ENCODE data around the gene METTL17.

Gene METTL17

DNA sequence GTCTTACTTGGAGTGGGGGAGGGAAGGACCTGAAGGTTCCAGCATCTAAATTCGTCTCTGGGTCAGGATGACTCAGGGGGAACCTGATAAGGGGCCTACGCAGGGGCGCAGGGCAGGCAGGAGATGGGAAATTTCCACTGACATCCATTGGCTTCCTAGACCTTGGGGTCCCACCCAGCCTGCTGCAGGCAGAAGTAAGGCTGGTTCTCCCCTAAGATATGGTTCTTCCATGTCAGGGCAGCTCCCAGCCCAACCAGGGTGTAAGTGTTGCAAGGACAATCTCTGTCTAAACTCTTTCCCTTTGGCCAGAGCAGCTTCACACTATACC lies 37.2 kb downstream of the METTL17 start:
- TF ChIP-seq TAF1 (IDR thresholded peaks at IDR 0.05; ENCODE audit: low read depth, low read length): no peak
- no peak for TF ChIP-seq POU2F2 (IDR thresholded peaks at IDR 0.05; ENCODE audit: low read depth, low read length)
- no peak for TF ChIP-seq POLR2A (IDR thresholded peaks at IDR 0.05; ENCODE audit: low read depth, low read length)
- TF ChIP-seq POLR2AphosphoS5 (IDR thresholded peaks at IDR 0.05; ENCODE audit: low read depth, low read length): no peak
- no peak for TF ChIP-seq SPI1 (IDR thresholded peaks at IDR 0.05; ENCODE audit: low read depth, low read length)
- TF ChIP-seq PAX5 (IDR thresholded peaks at IDR 0.05; ENCODE audit: insufficient read depth, low read length, severe bottlenecking): no peak
- DNase-seq (ENCODE audit: insufficient read length, low spot score) (no peak), FAIRE-seq (no peak)

DNA sequence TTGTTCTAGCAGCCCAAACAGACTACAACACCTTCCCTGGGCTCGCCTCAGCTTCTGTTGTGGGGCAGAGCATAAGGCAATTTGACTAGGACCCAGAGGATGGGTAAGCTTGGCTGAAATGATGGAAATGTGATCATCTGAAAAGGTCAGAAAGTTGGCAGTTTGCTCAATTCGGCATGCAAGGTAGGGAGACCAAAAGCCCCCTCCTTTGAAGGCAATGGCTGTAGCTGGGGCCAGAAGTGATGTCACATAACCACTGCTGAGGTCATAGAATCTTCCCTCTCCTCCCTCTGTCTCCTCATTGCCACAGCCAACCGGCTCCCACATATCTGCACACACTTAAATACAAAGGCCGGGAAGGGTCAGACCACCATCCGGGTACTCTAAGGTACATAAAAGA lies 40.1 kb downstream of the METTL17 start, which contains the start of gene TPPP2:
Gene TPPP2 (plus strand): TSS at position 301 of the 400 bp plus-strand sequence. CDS start 365 bp downstream, outside the sequence.
- no peak for FAIRE-seq
- DNase-seq (ENCODE audit: insufficient read length, low spot score): no peak
- no peak for TF ChIP-seq SPI1 (IDR thresholded peaks at IDR 0.05; ENCODE audit: low read depth, low read length)
- no peak for TF ChIP-seq POU2F2 (IDR thresholded peaks at IDR 0.05; ENCODE audit: low read depth, low read length)
- no peak for TF ChIP-seq PAX5 (IDR thresholded peaks at IDR 0.05; ENCODE audit: insufficient read depth, low read length, severe bottlenecking)
- TF ChIP-seq POLR2AphosphoS5 (IDR thresholded peaks at IDR 0.05; ENCODE audit: low read depth, low read length): no peak
- TF ChIP-seq POLR2A (IDR thresholded peaks at IDR 0.05; ENCODE audit: low read depth, low read length): no peak
- no peak for TF ChIP-seq TAF1 (IDR thresholded peaks at IDR 0.05; ENCODE audit: low read depth, low read length)

DNA sequence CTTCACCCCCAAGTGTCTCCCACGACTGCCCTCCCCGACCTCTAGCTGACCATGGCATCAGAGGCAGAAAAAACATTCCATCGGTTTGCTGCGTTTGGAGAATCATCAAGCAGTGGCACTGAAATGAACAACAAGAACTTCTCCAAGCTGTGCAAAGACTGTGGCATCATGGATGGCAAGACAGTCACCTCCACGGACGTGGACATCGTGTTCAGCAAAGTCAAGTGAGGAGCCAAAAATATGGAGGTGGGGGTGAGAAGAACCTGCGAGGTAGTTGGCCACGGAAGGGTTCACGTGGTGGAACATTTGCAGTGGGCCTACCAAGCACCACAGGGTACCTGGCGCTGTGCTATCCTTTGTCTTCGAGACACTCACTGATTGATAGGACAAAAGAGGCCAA lies 40.8 kb downstream of the METTL17 start:
- TF ChIP-seq POLR2AphosphoS5 (IDR thresholded peaks at IDR 0.05; ENCODE audit: low read depth, low read length) (no peak), SPI1 (IDR thresholded peaks at IDR 0.05; ENCODE audit: low read depth, low read length) (no peak), POLR2A (IDR thresholded peaks at IDR 0.05; ENCODE audit: low read depth, low read length) (no peak), POU2F2 (IDR thresholded peaks at IDR 0.05; ENCODE audit: low read depth, low read length) (no peak), TAF1 (IDR thresholded peaks at IDR 0.05; ENCODE audit: low read depth, low read length) (no peak), PAX5 (IDR thresholded peaks at IDR 0.05; ENCODE audit: insufficient read depth, low read length, severe bottlenecking) (no peak)
- DNase-seq (ENCODE audit: insufficient read length, low spot score): no peak
- FAIRE-seq: no peak

DNA sequence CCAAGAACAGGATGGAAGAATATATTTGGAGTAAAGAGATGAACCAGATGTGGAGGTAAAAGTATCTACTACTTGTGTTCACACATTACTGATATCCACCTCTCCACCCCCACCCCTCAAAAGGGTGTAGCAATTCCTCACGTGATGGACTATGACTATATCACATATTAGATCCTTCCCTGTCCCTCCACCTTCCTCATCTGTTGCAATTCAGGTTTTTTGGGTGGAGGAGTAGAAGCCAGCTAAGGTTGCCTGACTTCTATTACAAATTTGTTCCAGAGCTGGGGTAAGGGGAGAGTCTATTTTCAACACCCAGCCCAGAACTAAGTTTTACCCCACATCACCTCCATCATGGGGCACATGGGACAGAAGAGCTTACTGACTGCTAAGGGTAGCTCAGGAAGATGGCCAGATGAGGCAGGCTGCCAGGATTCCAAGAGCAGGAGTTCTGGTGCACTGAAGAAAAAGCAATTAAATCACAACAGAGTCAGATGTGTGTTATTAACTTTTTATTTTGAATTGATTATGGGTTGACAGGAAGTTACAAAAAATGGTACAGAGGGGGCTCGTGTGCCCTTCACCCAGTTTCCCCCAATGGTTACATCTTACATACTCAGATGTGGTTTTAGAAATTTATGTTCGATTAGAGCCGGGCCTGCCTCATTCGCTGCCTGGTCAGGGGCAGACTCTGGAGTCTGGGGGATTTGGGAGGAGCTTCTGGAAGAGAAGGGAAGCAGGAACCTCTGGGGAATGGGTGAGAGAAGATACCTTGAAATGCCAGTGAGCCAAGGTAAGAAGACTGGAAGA lies 42.7 kb downstream of the METTL17 start:
- FAIRE-seq: no peak
- DNase-seq (ENCODE audit: insufficient read length, low spot score): no peak
- no peak for TF ChIP-seq TAF1 (IDR thresholded peaks at IDR 0.05; ENCODE audit: low read depth, low read length)
- TF ChIP-seq POLR2AphosphoS5 (IDR thresholded peaks at IDR 0.05; ENCODE audit: low read depth, low read length): no peak
- no peak for TF ChIP-seq SPI1 (IDR thresholded peaks at IDR 0.05; ENCODE audit: low read depth, low read length)
- TF ChIP-seq POLR2A (IDR thresholded peaks at IDR 0.05; ENCODE audit: low read depth, low read length): no peak
- TF ChIP-seq PAX5 (IDR thresholded peaks at IDR 0.05; ENCODE audit: insufficient read depth, low read length, severe bottlenecking): no peak
- TF ChIP-seq POU2F2 (IDR thresholded peaks at IDR 0.05; ENCODE audit: low read depth, low read length): no peak

DNA sequence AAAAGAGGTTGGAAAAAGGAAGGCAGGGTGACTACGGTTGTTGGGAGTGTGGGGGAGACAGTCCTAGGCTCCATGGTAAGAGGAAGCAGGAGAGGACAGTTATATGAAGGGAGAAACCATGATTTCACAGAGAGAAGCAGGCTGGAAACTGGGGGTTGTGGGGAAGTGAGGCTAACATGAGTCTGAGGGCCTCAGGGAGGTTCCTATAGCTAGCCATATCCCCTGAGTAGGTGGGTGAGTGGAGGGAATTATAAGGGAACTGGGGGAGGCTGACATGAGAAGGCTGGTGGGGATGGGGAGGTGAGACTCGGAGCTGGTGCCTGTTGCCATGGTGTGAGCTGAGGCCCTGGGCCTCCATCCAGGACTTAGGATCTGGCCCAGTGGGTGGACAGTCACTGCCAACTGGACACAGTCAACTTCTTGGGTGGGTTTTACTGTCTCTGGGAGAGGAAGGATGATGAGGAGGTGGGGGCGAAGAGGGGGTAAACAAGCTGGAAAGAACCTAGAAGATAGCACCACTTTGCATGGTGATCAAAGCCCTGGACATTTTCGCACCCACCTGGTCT lies 43.4 kb downstream of the METTL17 start:
- TF ChIP-seq POLR2A (IDR thresholded peaks at IDR 0.05; ENCODE audit: low read depth, low read length) (no peak), POU2F2 (IDR thresholded peaks at IDR 0.05; ENCODE audit: low read depth, low read length) (no peak), TAF1 (IDR thresholded peaks at IDR 0.05; ENCODE audit: low read depth, low read length) (no peak), POLR2AphosphoS5 (IDR thresholded peaks at IDR 0.05; ENCODE audit: low read depth, low read length) (no peak), PAX5 (IDR thresholded peaks at IDR 0.05; ENCODE audit: insufficient read depth, low read length, severe bottlenecking) (no peak), SPI1 (IDR thresholded peaks at IDR 0.05; ENCODE audit: low read depth, low read length) (no peak)
- no peak for FAIRE-seq
- DNase-seq (ENCODE audit: insufficient read length, low spot score): no peak

DNA sequence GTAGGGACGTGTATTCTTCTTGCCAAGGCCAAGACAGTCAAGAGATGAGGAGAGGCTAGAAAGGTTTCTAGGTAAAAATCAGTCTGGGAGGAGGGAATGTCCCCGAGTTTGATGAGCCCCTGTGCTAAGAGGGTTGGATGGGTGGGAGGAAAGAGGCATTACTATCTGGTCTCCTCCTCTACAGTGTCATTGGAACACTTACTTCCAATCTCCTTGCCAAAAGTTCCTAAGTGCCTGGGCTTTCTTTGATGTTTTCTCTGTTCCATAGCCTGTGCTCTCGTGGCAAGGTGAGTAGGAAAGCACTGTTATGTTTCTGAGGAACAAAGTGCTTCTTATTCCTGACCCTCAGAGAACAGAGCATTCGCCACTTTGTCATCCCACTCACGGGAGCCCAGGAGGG lies 44.9 kb downstream of the METTL17 start, which contains the start of gene RNASE13:
Gene RNASE13 (minus strand): TSS at position 101 of the 400 bp plus-strand sequence. CDS start 519 bp downstream, outside the sequence.
- FAIRE-seq (no peak), DNase-seq (ENCODE audit: insufficient read length, low spot score) (no peak)
- TF ChIP-seq PAX5 (IDR thresholded peaks at IDR 0.05; ENCODE audit: insufficient read depth, low read length, severe bottlenecking) (no peak), POLR2AphosphoS5 (IDR thresholded peaks at IDR 0.05; ENCODE audit: low read depth, low read length) (no peak), SPI1 (IDR thresholded peaks at IDR 0.05; ENCODE audit: low read depth, low read length) (no peak), POLR2A (IDR thresholded peaks at IDR 0.05; ENCODE audit: low read depth, low read length) (no peak), TAF1 (IDR thresholded peaks at IDR 0.05; ENCODE audit: low read depth, low read length) (no peak), POU2F2 (IDR thresholded peaks at IDR 0.05; ENCODE audit: low read depth, low read length) (no peak)

DNA sequence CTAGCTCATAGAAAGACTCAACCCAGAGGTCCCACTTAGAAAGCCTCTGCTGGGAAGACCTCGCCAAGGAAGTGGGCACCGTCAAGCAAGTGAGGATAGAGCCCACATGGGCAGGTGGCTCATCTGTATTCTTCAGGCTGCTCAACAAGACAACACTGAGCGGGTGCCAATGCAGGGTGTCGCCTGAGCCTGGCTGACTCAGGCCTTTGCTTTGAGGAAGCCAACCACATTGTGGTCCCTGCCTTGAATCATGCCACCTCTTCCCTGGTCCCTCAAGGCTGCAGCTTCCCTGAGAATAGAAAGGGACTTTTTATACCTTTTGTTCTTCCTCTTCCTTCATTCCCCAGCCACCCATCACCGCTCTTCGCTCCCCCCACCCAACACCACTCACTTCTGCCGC lies 47.0 kb downstream of the METTL17 start:
- DNase-seq (ENCODE audit: insufficient read length, low spot score) (no peak), FAIRE-seq (no peak)
- TF ChIP-seq SPI1 (IDR thresholded peaks at IDR 0.05; ENCODE audit: low read depth, low read length): no peak

DNA sequence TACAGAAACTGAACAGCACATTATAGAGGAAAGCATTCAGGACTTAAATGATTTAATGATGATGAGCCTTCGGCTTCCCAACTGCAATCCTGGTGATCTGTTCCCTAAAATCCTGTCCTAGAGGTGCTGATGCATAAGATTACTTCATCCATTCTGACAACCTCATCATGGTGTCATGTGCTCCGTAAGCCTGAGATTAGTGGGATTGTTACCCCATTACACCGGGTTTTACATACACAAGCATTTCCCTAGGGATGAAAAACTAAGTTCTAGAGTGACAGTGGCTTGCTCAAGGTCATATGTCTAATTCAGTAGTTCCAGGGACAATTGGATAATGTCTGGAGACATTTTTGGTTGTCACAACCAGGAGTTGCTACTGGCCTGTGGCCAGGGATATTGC lies 47.4 kb downstream of the METTL17 start:
- DNase-seq (ENCODE audit: insufficient read length, low spot score) (no peak), FAIRE-seq (no peak)
- no peak for TF ChIP-seq PAX5 (IDR thresholded peaks at IDR 0.05; ENCODE audit: insufficient read depth, low read length, severe bottlenecking)
- no peak for TF ChIP-seq TAF1 (IDR thresholded peaks at IDR 0.05; ENCODE audit: low read depth, low read length)
- TF ChIP-seq SPI1 (IDR thresholded peaks at IDR 0.05; ENCODE audit: low read depth, low read length): no peak
- no peak for TF ChIP-seq POLR2A (IDR thresholded peaks at IDR 0.05; ENCODE audit: low read depth, low read length)
- TF ChIP-seq POLR2AphosphoS5 (IDR thresholded peaks at IDR 0.05; ENCODE audit: low read depth, low read length): no peak
- TF ChIP-seq POU2F2 (IDR thresholded peaks at IDR 0.05; ENCODE audit: low read depth, low read length): no peak

DNA sequence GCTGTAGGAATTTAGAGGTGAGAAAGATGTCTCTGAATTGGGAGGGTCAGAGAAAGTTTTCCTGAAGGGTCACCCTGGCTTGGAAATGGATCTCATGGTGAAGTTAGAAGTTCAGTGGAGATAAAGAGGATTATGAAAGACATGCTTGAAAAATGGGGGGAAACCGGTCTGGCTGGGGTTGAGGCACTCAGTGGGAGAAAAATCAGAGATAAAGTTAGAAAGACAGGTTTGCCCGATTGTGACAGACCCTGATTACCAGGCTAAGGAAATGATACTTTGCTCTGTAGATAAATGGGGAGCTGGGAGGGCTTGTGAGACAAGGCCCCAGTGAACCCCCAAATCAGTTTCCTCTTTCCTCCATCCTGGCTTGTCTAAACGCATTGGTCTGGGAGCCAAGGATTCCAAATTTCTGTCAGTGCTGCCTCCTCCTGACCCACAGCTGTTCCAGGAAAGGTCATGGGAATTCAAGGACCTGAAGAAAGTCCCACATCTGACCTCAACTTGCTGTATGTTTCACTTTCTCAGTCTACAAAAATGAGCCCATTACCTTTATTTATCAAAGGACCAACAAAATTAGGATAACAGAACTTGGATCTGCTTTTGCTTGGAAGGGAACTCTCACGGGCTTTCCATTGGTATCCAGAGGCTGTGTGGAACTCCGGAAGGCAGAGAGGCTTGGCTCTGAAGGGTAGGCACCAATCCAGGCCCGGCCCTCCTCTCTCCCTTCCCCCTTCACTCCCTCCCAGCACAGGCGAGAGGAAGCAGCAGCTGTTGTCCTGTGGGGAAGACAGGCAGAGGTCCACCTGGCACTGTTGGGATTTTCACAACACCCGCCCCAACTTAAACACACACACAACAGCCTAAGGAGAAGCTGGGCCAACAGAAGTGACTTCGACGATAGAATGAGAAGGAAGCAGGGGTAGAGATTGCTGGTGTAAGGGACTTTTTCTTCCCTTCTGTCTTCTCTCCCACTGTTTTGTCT lies 49.0 kb downstream of the METTL17 start:
- FAIRE-seq: no peak
- no peak for TF ChIP-seq POLR2A (IDR thresholded peaks at IDR 0.05; ENCODE audit: low read depth, low read length)
- TF ChIP-seq POLR2AphosphoS5 (IDR thresholded peaks at IDR 0.05; ENCODE audit: low read depth, low read length): no peak
- TF ChIP-seq TAF1 (IDR thresholded peaks at IDR 0.05; ENCODE audit: low read depth, low read length): no peak
- no peak for TF ChIP-seq POU2F2 (IDR thresholded peaks at IDR 0.05; ENCODE audit: low read depth, low read length)
- TF ChIP-seq PAX5 (IDR thresholded peaks at IDR 0.05; ENCODE audit: insufficient read depth, low read length, severe bottlenecking): no peak
- TF ChIP-seq SPI1 (IDR thresholded peaks at IDR 0.05; ENCODE audit: low read depth, low read length): no peak
- DNase-seq (ENCODE audit: insufficient read length, low spot score): no peak
